ENCODE data around the gene TM7SF2.

DNA sequence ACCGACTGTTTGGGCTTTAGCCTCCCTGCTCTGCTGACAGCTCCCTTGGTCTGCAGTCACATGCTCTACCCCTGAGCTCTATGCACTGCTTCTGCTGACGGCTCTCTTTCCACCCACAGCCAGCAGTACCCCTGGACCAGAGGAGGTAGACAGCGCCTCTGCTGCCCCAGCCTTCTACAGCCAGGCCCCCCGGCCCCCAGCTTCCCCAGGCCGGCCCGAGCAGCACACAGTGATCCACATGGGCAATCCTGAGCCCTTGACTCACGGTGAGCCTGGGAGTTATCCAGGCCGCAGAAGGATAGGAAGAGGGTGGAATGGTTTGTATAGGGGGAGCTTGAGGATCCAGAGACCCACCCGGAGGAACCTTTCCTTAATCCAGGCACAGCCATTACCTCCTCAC is 24.9 kb upstream of the TM7SF2 start:
- TF ChIP-seq, protein P1, sequence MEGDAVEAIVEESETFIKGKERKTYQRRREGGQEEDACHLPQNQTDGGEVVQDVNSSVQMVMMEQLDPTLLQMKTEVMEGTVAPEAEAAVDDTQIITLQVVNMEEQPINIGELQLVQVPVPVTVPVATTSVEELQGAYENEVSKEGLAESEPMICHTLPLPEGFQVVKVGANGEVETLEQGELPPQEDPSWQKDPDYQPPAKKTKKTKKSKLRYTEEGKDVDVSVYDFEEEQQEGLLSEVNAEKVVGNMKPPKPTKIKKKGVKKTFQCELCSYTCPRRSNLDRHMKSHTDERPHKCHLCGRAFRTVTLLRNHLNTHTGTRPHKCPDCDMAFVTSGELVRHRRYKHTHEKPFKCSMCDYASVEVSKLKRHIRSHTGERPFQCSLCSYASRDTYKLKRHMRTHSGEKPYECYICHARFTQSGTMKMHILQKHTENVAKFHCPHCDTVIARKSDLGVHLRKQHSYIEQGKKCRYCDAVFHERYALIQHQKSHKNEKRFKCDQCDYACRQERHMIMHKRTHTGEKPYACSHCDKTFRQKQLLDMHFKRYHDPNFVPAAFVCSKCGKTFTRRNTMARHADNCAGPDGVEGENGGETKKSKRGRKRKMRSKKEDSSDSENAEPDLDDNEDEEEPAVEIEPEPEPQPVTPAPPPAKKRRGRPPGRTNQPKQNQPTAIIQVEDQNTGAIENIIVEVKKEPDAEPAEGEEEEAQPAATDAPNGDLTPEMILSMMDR (IDR thresholded peaks at IDR 0.05) = no peak
- TF ChIP-seq EZH2 (IDR thresholded peaks at IDR 0.05) (no peak), EZH2phosphoT487 (IDR thresholded peaks at IDR 0.05) (no peak)
